Right atrium auricular region (tissue), 2 donors: ENCODE data around the gene NCOA1. TPM values are rescaled to one million over a fixed set of nuclear protein-coding genes. Genes with fewer than 3 reads are reported as not detected.

ENCODE experiments used
- DNase-seq: peaks from one replicate; pipeline ENCODE4 v3.0.0-alpha.2; 2019; ENCODE audit warnings: low spot score
- H3K27ac ChIP-seq, 2 donors: fragments of 200-600 bp; sonication (generic); 1 replicate in 1 of 2; 2 replicates in 1 of 2; pipeline ENCODE4 v1.5.1; 2016 to 2019
- H3K27me3 ChIP-seq, 2 donors: fragments of 200-600 bp; sonication (generic); one replicate each; pipeline versions ENCODE4 v1.5.1 to v1.6.0; 2017 to 2019
- H3K36me3 ChIP-seq: fragments of 200-600 bp; sonication (generic); one replicate; pipeline ENCODE4 v1.5.1; 2016
- H3K4me1 ChIP-seq, 2 donors: fragments of 200-600 bp; sonication (generic); one replicate each; pipeline versions ENCODE4 v1.5.1 to v1.6.0; 2017 to 2019
- H3K4me3 ChIP-seq, 2 donors: fragments of 200-600 bp; sonication (generic); 1 replicate in 1 of 2; 2 replicates in 1 of 2; pipeline ENCODE4 v1.5.1; 2017 to 2019; ENCODE audit warnings: mild to moderate bottlenecking in 1 of 2, moderate library complexity in 1 of 2
- H3K9me3 ChIP-seq, 2 donors: fragments of 200-600 bp; sonication (generic); one replicate each; pipeline ENCODE4 v1.5.1; 2019
- CTCF ChIP-seq, 2 donors: fragments of 200-600 bp; sonication (generic); IDR thresholded peaks; one replicate each; pipeline ENCODE4 v1.5.1; 2019; ENCODE audit warnings: antibody characterized with exemption in 2 of 2
- total RNA-seq, 2 donors: library from RNA; depleted of rRNA; stranded (reverse); fragments of >200 nt; gene quantifications; one replicate each; pipeline ENCODE4 v1.1.0, GENCODE V29; 2016

Gene NCOA1
- total RNA-seq, 2 donors from 2014 or later, result 33.8 to 43.6 TPM

DNA sequence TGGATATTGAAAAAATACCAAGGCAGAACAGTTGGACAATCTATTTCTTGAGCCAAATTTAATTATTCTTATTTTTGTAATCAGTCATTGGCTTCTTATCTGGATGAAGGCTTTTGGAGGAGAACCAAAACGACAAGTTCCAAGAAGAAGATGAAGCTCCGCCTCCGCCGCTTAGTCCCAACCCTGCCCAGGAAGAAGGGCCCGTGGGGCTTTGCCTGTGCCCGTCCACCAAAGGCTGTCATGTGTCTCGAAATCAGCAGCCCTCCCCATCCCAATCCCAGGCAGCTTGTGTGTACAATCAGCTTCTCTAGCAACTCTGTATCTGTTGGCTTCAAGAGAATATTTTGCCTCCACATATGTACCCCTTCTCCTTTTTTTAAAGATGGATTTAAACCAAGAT lies 277.5 kb downstream of the NCOA1 start:
- Histone ChIP-seq H3K4me1 (peaks cover 0 to 6% of the 10 kb centered on the region in 2 donors), H3K36me3 (peaks cover 12% of the 10 kb centered on the region), H3K27ac (no peak overlapping the region), H3K27me3 (no peaks in the 10 kb centered on the region), H3K9me3 (no peaks in the 10 kb centered on the region), H3K4me3 (no peak overlapping the region)
- no peak for TF ChIP-seq CTCF (IDR thresholded peaks at IDR 0.05)
- peak; percentile 60 for DNase-seq

DNA sequence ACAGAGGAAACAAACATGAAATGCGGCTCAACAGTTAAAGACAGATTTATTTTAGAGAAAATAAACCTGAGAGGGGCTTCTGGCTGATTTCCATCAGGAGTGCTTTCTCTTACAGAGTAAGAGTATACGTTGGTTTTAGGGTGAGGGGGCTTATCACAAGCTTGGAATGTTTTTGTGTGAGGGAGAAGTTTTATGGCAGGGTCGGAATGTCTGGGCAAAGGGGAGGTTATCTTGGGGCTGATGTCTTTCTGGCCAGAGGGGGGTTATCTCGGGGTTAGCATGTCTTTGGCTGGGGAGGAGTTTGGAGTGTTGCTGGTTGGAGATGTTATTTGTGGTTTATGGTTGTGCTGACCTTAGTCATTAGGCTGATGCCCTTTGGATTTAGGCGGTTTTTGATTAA lies 280.0 kb downstream of the NCOA1 start:
- H3K27ac ChIP-seq, result no peak overlapping the region
- peaks cover 0 to 6% of the 10 kb centered on the region in 2 donors for H3K4me1 ChIP-seq
- H3K4me3 ChIP-seq, result no peak overlapping the region
- no peaks in the 10 kb centered on the region for H3K36me3 ChIP-seq
- no peaks in the 10 kb centered on the region for H3K9me3 ChIP-seq
- DNase-seq, result no peak
- TF ChIP-seq CTCF (IDR thresholded peaks at IDR 0.05), result no peak
- no peaks in the 10 kb centered on the region for H3K27me3 ChIP-seq

DNA sequence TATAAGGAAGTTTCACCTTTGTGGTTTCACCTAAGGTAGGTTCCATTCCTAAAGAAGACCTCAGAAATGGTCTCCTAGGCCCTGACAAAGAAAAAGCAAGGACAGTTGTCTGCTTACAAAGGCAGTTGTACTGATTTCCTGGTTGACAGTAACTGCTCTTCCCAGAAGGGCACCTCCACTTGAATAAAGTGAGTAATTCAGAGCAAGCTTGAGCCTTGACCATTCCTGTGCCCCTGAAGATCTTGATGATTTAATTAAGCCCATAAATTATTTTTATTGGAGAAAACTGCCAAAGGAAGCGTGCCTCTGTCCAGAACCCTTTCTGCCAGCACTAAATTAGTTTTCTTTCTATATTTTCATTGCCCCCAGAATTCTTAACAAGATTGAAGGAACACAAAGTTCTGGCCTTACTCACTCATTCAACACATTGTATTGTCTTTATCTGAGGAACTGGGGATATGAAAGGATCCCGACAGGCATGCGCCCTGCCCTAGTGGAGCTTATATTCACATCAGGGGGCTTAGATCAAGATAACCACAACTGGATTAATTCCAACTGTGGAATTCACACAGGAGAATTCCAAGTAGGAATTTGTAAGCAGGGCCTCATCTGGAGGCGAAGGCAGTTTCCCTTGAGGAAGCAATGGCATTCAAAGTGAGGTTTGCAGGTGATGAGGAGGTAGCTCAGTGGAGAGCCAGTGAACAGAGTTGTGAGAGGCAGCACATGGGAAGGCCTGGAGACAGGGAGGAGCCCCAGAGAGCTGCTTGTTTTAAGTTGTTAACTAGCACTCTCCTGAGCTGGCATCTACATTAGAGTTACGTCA lies 280.9 kb downstream of the NCOA1 start:
- Histone ChIP-seq H3K27ac (no peak overlapping the region), H3K9me3 (no peaks in the 10 kb centered on the region), H3K4me1 (peaks cover 0 to 6% of the 10 kb centered on the region in 2 donors), H3K27me3 (no peaks in the 10 kb centered on the region), H3K36me3 (no peaks in the 10 kb centered on the region), H3K4me3 (no peak overlapping the region)
- no peak for DNase-seq
- TF ChIP-seq CTCF (IDR thresholded peaks at IDR 0.05), result no peak

DNA sequence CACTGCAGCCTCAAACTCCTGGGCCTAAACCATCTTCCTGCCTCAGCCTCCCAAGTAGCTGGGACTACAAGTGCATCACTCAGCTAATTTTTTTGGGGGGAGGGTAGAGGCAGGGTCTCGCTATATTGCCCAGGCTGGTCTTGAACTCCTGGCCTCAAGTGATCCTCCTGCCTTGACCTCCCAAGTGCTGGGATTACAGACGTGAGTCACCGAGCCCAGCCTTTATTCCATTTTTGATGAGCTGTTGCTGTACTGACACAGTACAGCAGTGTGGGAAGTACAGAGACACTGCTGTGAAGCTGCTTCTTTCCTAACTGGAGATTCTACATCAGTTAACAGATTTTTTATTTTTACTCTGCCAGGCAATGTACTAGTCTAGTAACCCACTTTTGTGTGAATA lies 283.3 kb downstream of the NCOA1 start:
- Histone ChIP-seq H3K4me3 (no peak overlapping the region), H3K36me3 (no peaks in the 10 kb centered on the region), H3K27ac (no peak overlapping the region), H3K9me3 (no peaks in the 10 kb centered on the region), H3K4me1 (no peaks in the 10 kb centered on the region), H3K27me3 (no peaks in the 10 kb centered on the region)
- TF ChIP-seq CTCF (IDR thresholded peaks at IDR 0.05), result no peak
- no peak for DNase-seq

DNA sequence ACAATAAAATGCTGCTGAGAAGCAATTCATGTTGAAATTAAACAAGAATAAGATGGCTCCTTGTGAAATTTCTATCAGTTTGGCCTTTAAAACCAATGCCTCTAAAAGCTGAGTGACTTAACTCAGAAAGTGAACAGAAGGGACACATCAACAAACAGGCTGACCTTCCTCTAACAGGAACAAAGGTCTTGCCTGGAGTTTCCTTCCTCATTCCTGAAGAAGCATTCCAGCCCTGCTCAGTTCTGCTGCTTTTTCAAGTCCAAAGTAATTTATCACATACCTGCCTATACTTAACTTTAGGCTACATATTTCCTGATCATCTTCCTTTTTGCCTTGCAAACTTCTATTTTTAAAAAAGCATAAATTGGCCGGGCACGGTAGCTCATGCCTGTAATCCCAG lies 288.1 kb downstream of the NCOA1 start:
- no peaks in the 10 kb centered on the region for H3K9me3 ChIP-seq
- no peaks in the 10 kb centered on the region for H3K4me1 ChIP-seq
- H3K27me3 ChIP-seq, result no peaks in the 10 kb centered on the region
- DNase-seq, result no peak
- no peak overlapping the region for H3K27ac ChIP-seq
- no peak overlapping the region for H3K4me3 ChIP-seq
- no peaks in the 10 kb centered on the region for H3K36me3 ChIP-seq
- no peak for TF ChIP-seq CTCF (IDR thresholded peaks at IDR 0.05)

DNA sequence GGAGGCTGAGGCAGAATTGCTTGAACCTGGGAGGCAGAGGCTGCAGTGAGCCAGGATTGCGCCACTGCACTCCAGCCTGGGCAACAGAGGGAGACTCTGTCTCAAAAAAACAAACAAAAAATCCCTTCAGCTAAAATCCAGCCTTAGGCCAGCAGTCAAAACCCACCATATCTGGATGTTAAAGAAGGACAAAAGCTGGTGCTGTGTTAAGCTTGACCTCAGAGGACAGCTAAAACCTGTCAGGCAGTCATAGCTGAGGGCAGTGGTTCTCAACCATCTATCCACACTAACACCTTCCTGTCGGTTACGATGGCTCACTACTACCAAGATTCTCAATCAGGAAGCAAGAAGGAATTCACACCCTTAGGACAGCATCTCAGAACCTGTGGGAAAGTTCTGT lies 292.6 kb downstream of the NCOA1 start:
- Histone ChIP-seq H3K36me3 (no peaks in the 10 kb centered on the region), H3K4me1 (no peaks in the 10 kb centered on the region), H3K4me3 (no peak overlapping the region), H3K9me3 (no peaks in the 10 kb centered on the region), H3K27me3 (no peaks in the 10 kb centered on the region), H3K27ac (no peak overlapping the region)
- TF ChIP-seq CTCF (IDR thresholded peaks at IDR 0.05), result no peak
- no peak for DNase-seq
